B cell (primary cell): Measurements from ENCODE around the gene TIAL1. TPM values are rescaled to one million over a fixed set of nuclear protein-coding genes. Genes with fewer than 3 reads are reported as not detected.
A peak's percentile ranks its signal among the peaks of the same experiment; 100 is the strongest.

ENCODE experiments used
- ATAC-seq: fragments of 200-7000 bp; cut with Tn5 transposase; one replicate; pipeline ENCODE4 v1.10.0; 2021; ENCODE audit warnings: low read depth, mild to moderate bottlenecking, moderate number of reproducible peaks, moderate library complexity
- CTCF ChIA-PET: fragments of 350-600 bp; sonication (Branson Sonifier 250); formaldehyde crosslinking; loops from one replicate; lab custom pipeline; 2021; ENCODE audit warnings: antibody characterized with exemption, inconsistent platforms; lab: Charles Lee
- POLR2A ChIA-PET: fragments of 350-600 bp; sonication (Branson Sonifier 250); formaldehyde crosslinking; loops from one replicate; lab custom pipeline; 2021; ENCODE audit warnings: antibody characterized with exemption; lab: Charles Lee
- DNase-seq: peaks from one replicate; pipeline ENCODE4 v3.0.0; 2013
- H2AFZ ChIP-seq: 2 replicates; pipeline ENCODE4 v1.6.1; 2012; ENCODE audit warnings: mild to moderate bottlenecking, low read depth, low read length; ENCODE audit not compliant: insufficient read depth, poor library complexity, severe bottlenecking
- H3K27ac ChIP-seq, 2 donors: 1 replicate in 1 of 2; 2 replicates in 1 of 2; pipeline ENCODE4 v1.5.1; 2012 to 2013; ENCODE audit warnings: low read length in 2 of 2, mild to moderate bottlenecking in 2 of 2, moderate library complexity in 1 of 2
- H3K27me3 ChIP-seq, 4 experiments: fragments of 200-600 bp in 1 of 4; sonication (generic) in 1 of 4; replicated peaks in 1 of 4; 1 replicate in 2 of 4; 2 replicates in 2 of 4; pipeline versions ENCODE4 v1.6.1 to v1.7.0; 2013 to 2016; ENCODE audit warnings: low read length in 3 of 4, mild to moderate bottlenecking in 2 of 4, mixed read lengths in 1 of 4, moderate library complexity in 1 of 4; ENCODE audit not compliant: insufficient read depth in 4 of 4, control insufficient read depth in 3 of 4; ENCODE audit errors: control extremely low read depth in 1 of 4
- H3K36me3 ChIP-seq, 2 experiments: replicated peaks in 1 of 2; 1 replicate in 1 of 2; 2 replicates in 1 of 2; pipeline versions ENCODE4 v1.6.1 to v1.7.1; 2013; ENCODE audit warnings: low read length in 1 of 2; ENCODE audit not compliant: insufficient read depth in 2 of 2, control insufficient read depth in 1 of 2; ENCODE audit errors: control extremely low read depth in 1 of 2, extremely low read depth in 1 of 2
- H3K4me1 ChIP-seq, 2 donors: fragments of 200-600 bp in 1 of 2; sonication (generic) in 1 of 2; 1 replicate in 1 of 2; 2 replicates in 1 of 2; pipeline versions ENCODE4 v1.5.1 to v1.6.1; 2013 to 2017; ENCODE audit warnings: low read length in 2 of 2; ENCODE audit not compliant: control insufficient read depth in 2 of 2, insufficient read depth in 2 of 2
- H3K4me2 ChIP-seq: replicated peaks from 2 replicates; pipeline ENCODE3; 2012; ENCODE audit warnings: mild to moderate bottlenecking, low read depth, low read length; ENCODE audit not compliant: poor library complexity, severe bottlenecking
- H3K4me3 ChIP-seq, 5 experiments: fragments of 200-600 bp in 1 of 5; sonication (generic) in 1 of 5; 1 replicate in 3 of 5; 2 replicates in 2 of 5; pipeline versions ENCODE4 v1.5.1 to v1.7.0; 2011 to 2016; ENCODE audit warnings: low read length in 4 of 5, mild to moderate bottlenecking in 4 of 5, low read depth in 2 of 5, control low read depth in 1 of 5, moderate library complexity in 1 of 5; ENCODE audit not compliant: insufficient read depth in 1 of 5; ENCODE audit errors: control extremely low read depth in 1 of 5, extremely low read depth in 1 of 5
- H3K79me2 ChIP-seq: fragments of 200-600 bp; sonication (generic); one replicate; pipeline ENCODE4 v1.6.0; 2016; ENCODE audit warnings: low read length; ENCODE audit not compliant: control insufficient read depth, insufficient read depth
- H3K9ac ChIP-seq: fragments of 200-600 bp; sonication (generic); 2 replicates; pipeline ENCODE4 v1.6.1; 2017; ENCODE audit warnings: mild to moderate bottlenecking, low read length, moderate library complexity
- H3K9me3 ChIP-seq, 3 donors: one replicate each; pipeline versions ENCODE4 v1.6.1 to v1.7.1; 2013; ENCODE audit warnings: low read length in 2 of 3; ENCODE audit not compliant: control insufficient read depth in 2 of 3, insufficient read depth in 1 of 3; ENCODE audit errors: control extremely low read depth in 1 of 3
- H4K20me1 ChIP-seq: 2 replicates; pipeline ENCODE4 v1.6.0; 2012; ENCODE audit warnings: mild to moderate bottlenecking, low read length; ENCODE audit not compliant: insufficient read depth, control insufficient read depth, poor library complexity, severe bottlenecking
- H3K27ac Mint-ChIP-seq: one replicate; pipeline ENCODE4 v1.8.0; 2021; ENCODE audit warnings: mixed read lengths
- H3K27me3 Mint-ChIP-seq: one replicate; pipeline ENCODE4 v1.8.0; 2021; ENCODE audit warnings: mixed read lengths
- H3K4me1 Mint-ChIP-seq: one replicate; pipeline ENCODE4 v1.8.0; 2021; ENCODE audit warnings: mixed read lengths
- H3K4me3 Mint-ChIP-seq: one replicate; pipeline ENCODE4 v1.8.0; 2021; ENCODE audit warnings: mixed read lengths
- H3K9me3 Mint-ChIP-seq: one replicate; pipeline ENCODE4 v1.8.0; 2022; ENCODE audit warnings: mixed read lengths; ENCODE audit not compliant: insufficient read depth
- EZH2 ChIP-seq: IDR thresholded peaks from 2 replicates; pipeline ENCODE4 v1.6.1; 2012; ENCODE audit warnings: borderline replicate concordance, low read depth, mild to moderate bottlenecking, moderate library complexity, low read length; ENCODE audit not compliant: insufficient read depth, poor library complexity, severe bottlenecking
- WGBS: methylation state at CpG from one replicate; pipeline ENCODE4 v1.1.5; 2013; ENCODE audit warnings: missing lambda C conversion rate; ENCODE audit not compliant: insufficient coverage; 5-methylcytosine and 5-hydroxymethylcytosine counted together
- intact Hi-C: fragments of 100-400 bp; cut with micrococcal nuclease; formaldehyde crosslinking; loops from one replicate; pipeline ENCODE4 v1.10.0; 2022
- polyA plus RNA-seq: library from polyadenylated mRNA; depleted of rRNA; stranded (reverse); fragments of >200 nt; gene quantifications from 2 replicates; pipeline ENCODE4 v1.2.3, GENCODE V29; 2012
- total RNA-seq, 2 donors: library from RNA; stranded (reverse); fragments of 120-200 nt in 1 of 2; gene quantifications; 1 replicate in 1 of 2; 2 replicates in 1 of 2; pipeline versions ENCODE4 v1.2.3 to v1.2.4, GENCODE V29; 2013 to 2022
- TF ChIP-seq, protein P1 (sequence below): fragments of 200-600 bp; IDR thresholded peaks from one replicate; pipeline ENCODE4 v1.8.0; 2022; ENCODE audit warnings: antibody characterized with exemption, mild to moderate bottlenecking

TIAL1 gene
- total and polyA plus RNA-seq, 2 donors (not counting 1 experiment from before 2014, with no cell fraction given), result 98.5 to 159 TPM

- H3K27me3 ChIP-seq, result no peaks in the 10 kb centered on the region
- Mint-ChIP-seq H3K4me1 (peaks cover 6% of the 10 kb centered on the region), H3K27ac (no peak overlapping the region), H3K27me3 (peaks cover 9% of the 10 kb centered on the region), H3K4me3 (no peak overlapping the region), H3K9me3 (peaks cover 2% of the 10 kb centered on the region)
- H3K4me1 ChIP-seq, result peaks cover 0 to 5% of the 10 kb centered on the region in 2 donors
- POLR2A ChIA-PET, result interaction anchor here (0.7 kb wide), 1 partner anchor 151 kb away, joined by 3 read pairs; no protein-coding TSS in a partner anchor
- intact Hi-C loops, result loop anchor here (2.0 kb wide), 1 partner anchor 250 kb away; no protein-coding TSS in a partner anchor
- no peak overlapping the region for H3K9ac ChIP-seq
- H3K9me3 ChIP-seq, result no peaks in the 10 kb centered on the region
- TF ChIP-seq EZH2, result no peak
- TF ChIP-seq, protein P1, sequence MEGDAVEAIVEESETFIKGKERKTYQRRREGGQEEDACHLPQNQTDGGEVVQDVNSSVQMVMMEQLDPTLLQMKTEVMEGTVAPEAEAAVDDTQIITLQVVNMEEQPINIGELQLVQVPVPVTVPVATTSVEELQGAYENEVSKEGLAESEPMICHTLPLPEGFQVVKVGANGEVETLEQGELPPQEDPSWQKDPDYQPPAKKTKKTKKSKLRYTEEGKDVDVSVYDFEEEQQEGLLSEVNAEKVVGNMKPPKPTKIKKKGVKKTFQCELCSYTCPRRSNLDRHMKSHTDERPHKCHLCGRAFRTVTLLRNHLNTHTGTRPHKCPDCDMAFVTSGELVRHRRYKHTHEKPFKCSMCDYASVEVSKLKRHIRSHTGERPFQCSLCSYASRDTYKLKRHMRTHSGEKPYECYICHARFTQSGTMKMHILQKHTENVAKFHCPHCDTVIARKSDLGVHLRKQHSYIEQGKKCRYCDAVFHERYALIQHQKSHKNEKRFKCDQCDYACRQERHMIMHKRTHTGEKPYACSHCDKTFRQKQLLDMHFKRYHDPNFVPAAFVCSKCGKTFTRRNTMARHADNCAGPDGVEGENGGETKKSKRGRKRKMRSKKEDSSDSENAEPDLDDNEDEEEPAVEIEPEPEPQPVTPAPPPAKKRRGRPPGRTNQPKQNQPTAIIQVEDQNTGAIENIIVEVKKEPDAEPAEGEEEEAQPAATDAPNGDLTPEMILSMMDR, result no peak
- CTCF ChIA-PET, result interaction anchor here (0.6 to 2.2 kb wide), 6 partner anchors 28 to 728 kb away, joined by 3 to 13 read pairs (median 4); no protein-coding TSS in a partner anchor
- no peak overlapping the region for H3K4me3 ChIP-seq
- 30% methylated on average over 11 of the region's 15 CpGs for WGBS
- no peak overlapping the region for H3K27ac ChIP-seq
- peak overlapping the region; percentile 12 for H3K4me2 ChIP-seq
- H2AFZ ChIP-seq, result peak overlapping the region; percentile 62
- DNase-seq, result peak; percentile 36
- no peaks in the 10 kb centered on the region for H3K79me2 ChIP-seq
- H3K36me3 ChIP-seq, result no peaks in the 10 kb centered on the region
- no peak for ATAC-seq
- H4K20me1 ChIP-seq, result no peaks in the 10 kb centered on the region
These were observed 11.8 kb upstream of the TIAL1 start for GRCh38 chr10:119608316-119609155.

GRCh38 chr10:119604468-119604867, 7.7 kb upstream of the TIAL1 start:
- Histone ChIP-seq H3K4me3 (no peak overlapping the region), H3K36me3 (peaks cover 0 to 2% of the 10 kb centered on the region in 2 experiments), H3K4me2 (no peak overlapping the region), H3K79me2 (peaks cover 4% of the 10 kb centered on the region), H4K20me1 (no peaks in the 10 kb centered on the region), H3K9me3 (no peaks in the 10 kb centered on the region), H3K9ac (no peak overlapping the region), H3K4me1 (peaks cover 0 to 5% of the 10 kb centered on the region in 2 donors), H3K27me3 (no peaks in the 10 kb centered on the region), H3K27ac (no peak overlapping the region), H2AFZ (no peak overlapping the region)
- Mint-ChIP-seq H3K4me1 (peaks cover 6% of the 10 kb centered on the region), H3K9me3 (no peaks in the 10 kb centered on the region), H3K27ac (no peak overlapping the region), H3K27me3 (peaks cover 4% of the 10 kb centered on the region), H3K4me3 (no peak overlapping the region)
- DNase-seq, result no peak
- ChIA-PET POLR2A (no interaction called here), CTCF (interaction anchor here (2.3 kb wide), 1 partner anchor 255 kb away, joined by 8 read pairs; no protein-coding TSS in a partner anchor)
- TF ChIP-seq EZH2, result no peak
- TF ChIP-seq, protein P1, result no peak
- no peak for ATAC-seq
- intact Hi-C loops, result no loop called here
